ENCODE results near the gene DNAH17. TPM values are rescaled to one million over a fixed set of nuclear protein-coding genes. Genes with fewer than 3 reads are reported as not detected.

The DNAH17 gene
- total and polyA plus RNA-seq, 2 of the 13 experiments (the other 11 are each of a cell fraction or from before 2014, with no cell fraction given) = 0.86 to 1.6 TPM

DNA sequence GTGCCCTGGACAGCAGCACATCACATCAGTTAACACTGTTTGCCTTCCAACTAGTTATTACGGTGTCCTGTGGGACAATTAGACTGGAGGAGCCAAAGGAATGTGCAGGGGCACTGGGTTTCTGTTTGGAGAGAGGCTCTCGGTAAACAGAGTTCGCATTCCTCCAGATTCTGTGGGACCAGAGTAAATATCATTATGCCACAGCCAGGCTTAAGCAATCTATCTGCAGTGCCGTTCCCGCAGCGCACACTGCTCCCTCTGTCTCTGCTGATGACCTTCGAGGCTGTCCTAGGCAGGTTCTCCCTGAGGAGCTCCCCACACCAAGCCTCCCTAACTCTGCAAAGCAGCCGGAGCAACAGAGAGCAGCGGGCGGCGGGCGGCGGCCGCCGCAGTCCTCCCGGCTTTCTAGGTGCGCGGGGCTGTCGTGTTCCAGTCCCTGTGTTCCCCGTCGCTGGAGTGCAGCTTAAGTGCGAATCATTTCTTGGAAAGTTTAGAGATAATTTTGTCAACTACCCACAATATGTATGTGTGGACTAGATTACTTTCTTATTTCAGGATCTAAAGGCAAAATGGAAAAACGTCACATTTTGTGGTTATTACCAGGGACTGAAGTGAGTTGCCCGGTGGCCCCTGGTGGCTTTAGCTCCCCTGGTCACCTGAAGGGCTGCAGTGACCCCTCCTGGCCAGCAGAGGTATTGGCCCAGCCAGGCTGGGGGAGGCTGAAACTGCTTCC lies 155.5 kb downstream of the DNAH17 start (continued):
- TF ChIP-seq ZNF619 (CRISPR knock-in tag; IDR thresholded peaks at IDR 0.05) (peak; percentile 70; the same call in 1 of the 2 replicates), ZNF660 (CRISPR knock-in tag; IDR thresholded peaks at IDR 0.05; ENCODE audit: borderline replicate concordance, low read depth) (no peak), SCMH1 (CRISPR knock-in tag; IDR thresholded peaks at IDR 0.05; ENCODE audit: borderline replicate concordance) (no peak), REPIN1 (CRISPR knock-in tag; IDR thresholded peaks at IDR 0.05; ENCODE audit: borderline replicate concordance, low read depth) (peak; percentile 91), ZFP82 (CRISPR knock-in tag; IDR thresholded peaks at IDR 0.05; ENCODE audit: borderline replicate concordance) (no peak), ZNF138 (CRISPR knock-in tag; IDR thresholded peaks at IDR 0.05; ENCODE audit: low read depth) (peak; percentile 63; the same call in 1 of the 2 replicates), ZNF781 (CRISPR knock-in tag; IDR thresholded peaks at IDR 0.05; ENCODE audit: borderline replicate concordance, not compliant biosample characterization) (peak; percentile 83), ZNF614 (CRISPR knock-in tag; IDR thresholded peaks at IDR 0.05; ENCODE audit: borderline replicate concordance) (peak; percentile 93), SIX4 (CRISPR knock-in tag; IDR thresholded peaks at IDR 0.05) (peak; percentile 89), ZNF546 (CRISPR knock-in tag; conservative IDR thresholded peaks at IDR 0.05) (0 out of 2 replicates have a peak, but pooled peaks have one; percentile 43), SYNCRIP (IDR thresholded peaks at IDR 0.05; ENCODE audit: insufficient read depth, low read depth, low read length) (no peak), HNRNPLL (IDR thresholded peaks at IDR 0.05; ENCODE audit: low read depth, low read length, poor library complexity, severe bottlenecking) (peak; percentile 75), SIN3B (IDR thresholded peaks at IDR 0.05; ENCODE audit: low read length) (no peak), ZNF7 (CRISPR knock-in tag; IDR thresholded peaks at IDR 0.05) (no peak), ZBTB21 (CRISPR knock-in tag; IDR thresholded peaks at IDR 0.05) (peak; percentile 53; the same call in 1 of the 2 replicates), BORCS8-MEF2B (CRISPR knock-in tag; IDR thresholded peaks at IDR 0.05) (peak; percentile 43; the same call in 1 of the 2 replicates), ZNF878 (CRISPR knock-in tag; IDR thresholded peaks at IDR 0.05) (no peak), ZNF503 (CRISPR knock-in tag; IDR thresholded peaks at IDR 0.05) (peak; percentile 100), MTF2 (CRISPR knock-in tag; IDR thresholded peaks at IDR 0.05; ENCODE audit: borderline replicate concordance) (no peak), NR2F2 (IDR thresholded peaks at IDR 0.05; ENCODE audit: borderline replicate concordance, low read depth) (peak; percentile 96), ZNF329 (CRISPR knock-in tag; IDR thresholded peaks at IDR 0.05; ENCODE audit: low read depth) (no peak)
- TF ChIP-seq, protein P1, sequence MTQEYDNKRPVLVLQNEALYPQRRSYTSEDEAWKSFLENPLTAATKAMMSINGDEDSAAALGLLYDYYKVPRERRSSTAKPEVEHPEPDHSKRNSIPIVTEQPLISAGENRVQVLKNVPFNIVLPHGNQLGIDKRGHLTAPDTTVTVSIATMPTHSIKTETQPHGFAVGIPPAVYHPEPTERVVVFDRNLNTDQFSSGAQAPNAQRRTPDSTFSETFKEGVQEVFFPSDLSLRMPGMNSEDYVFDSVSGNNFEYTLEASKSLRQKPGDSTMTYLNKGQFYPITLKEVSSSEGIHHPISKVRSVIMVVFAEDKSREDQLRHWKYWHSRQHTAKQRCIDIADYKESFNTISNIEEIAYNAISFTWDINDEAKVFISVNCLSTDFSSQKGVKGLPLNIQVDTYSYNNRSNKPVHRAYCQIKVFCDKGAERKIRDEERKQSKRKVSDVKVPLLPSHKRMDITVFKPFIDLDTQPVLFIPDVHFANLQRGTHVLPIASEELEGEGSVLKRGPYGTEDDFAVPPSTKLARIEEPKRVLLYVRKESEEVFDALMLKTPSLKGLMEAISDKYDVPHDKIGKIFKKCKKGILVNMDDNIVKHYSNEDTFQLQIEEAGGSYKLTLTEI (CRISPR knock-in tag; conservative IDR thresholded peaks at IDR 0.05) = no peak
- TF ChIP-seq, protein P2, sequence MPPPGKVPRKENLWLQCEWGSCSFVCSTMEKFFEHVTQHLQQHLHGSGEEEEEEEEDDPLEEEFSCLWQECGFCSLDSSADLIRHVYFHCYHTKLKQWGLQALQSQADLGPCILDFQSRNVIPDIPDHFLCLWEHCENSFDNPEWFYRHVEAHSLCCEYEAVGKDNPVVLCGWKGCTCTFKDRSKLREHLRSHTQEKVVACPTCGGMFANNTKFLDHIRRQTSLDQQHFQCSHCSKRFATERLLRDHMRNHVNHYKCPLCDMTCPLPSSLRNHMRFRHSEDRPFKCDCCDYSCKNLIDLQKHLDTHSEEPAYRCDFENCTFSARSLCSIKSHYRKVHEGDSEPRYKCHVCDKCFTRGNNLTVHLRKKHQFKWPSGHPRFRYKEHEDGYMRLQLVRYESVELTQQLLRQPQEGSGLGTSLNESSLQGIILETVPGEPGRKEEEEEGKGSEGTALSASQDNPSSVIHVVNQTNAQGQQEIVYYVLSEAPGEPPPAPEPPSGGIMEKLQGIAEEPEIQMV (CRISPR knock-in tag; IDR thresholded peaks at IDR 0.05; ENCODE audit: low read depth) = peak; percentile 79
- TF ChIP-seq, protein P3, sequence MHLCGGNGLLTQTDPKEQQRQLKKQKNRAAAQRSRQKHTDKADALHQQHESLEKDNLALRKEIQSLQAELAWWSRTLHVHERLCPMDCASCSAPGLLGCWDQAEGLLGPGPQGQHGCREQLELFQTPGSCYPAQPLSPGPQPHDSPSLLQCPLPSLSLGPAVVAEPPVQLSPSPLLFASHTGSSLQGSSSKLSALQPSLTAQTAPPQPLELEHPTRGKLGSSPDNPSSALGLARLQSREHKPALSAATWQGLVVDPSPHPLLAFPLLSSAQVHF (CRISPR knock-in tag; IDR thresholded peaks at IDR 0.05) = no peak

Data from HepG2 (cell line).